Endometrial microvascular endothelial cells (primary cell): ENCODE data around the gene TSFM. TPM values are rescaled to one million over a fixed set of nuclear protein-coding genes. Genes with fewer than 3 reads are reported as not detected.

ENCODE experiments used
- in situ Hi-C: cut with HindIII; loops from 2 replicates; pipeline ENCODE4 v1.10.0; 2017; ENCODE audit warnings: low sequenced_read_pairs, low pct_unique_long_range_greater_than_20kb; ENCODE audit errors: inconsistent ontology term
- total RNA-seq: library from RNA; depleted of rRNA; stranded (reverse); fragments of >200 nt; gene quantifications from one replicate; pipeline ENCODE4 v1.2.3, GENCODE V29; 2015; ENCODE audit errors: inconsistent ontology term

TSFM gene
- total RNA-seq, 1 donor from 2014 or later = 45.9 TPM

GRCh38 chr12:57823131-57823907, 40.7 kb downstream of the TSFM start:
- in situ Hi-C loops = no loop called here

GRCh38 chr12:57823908-57824640, 41.5 kb downstream of the TSFM start:
- in situ Hi-C loops = no loop called here

GRCh38 chr12:57825451-57825850, 42.9 kb downstream of the TSFM start:
- in situ Hi-C loops = no loop called here

- in situ Hi-C loops = no loop called here
Observed at GRCh38 chr12:57826400-57826799, 43.8 kb downstream of the TSFM start.

GRCh38 chr12:57826966-57827365, 44.4 kb downstream of the TSFM start:
- in situ Hi-C loops = no loop called here

GRCh38 chr12:57829025-57829777, 46.6 kb downstream of the TSFM start:
- in situ Hi-C loops = no loop called here

- in situ Hi-C loops = no loop called here
Observed at GRCh38 chr12:57830393-57830792, 47.8 kb downstream of the TSFM start.

GRCh38 chr12:57832966-57833365, 50.4 kb downstream of the TSFM start:
- in situ Hi-C loops = no loop called here

GRCh38 chr12:57833672-57834071, 51.1 kb downstream of the TSFM start:
- in situ Hi-C loops = no loop called here

- in situ Hi-C loops = no loop called here
Observed at GRCh38 chr12:57834086-57834876, 51.7 kb downstream of the TSFM start.

GRCh38 chr12:57835366-57836288, 53.0 kb downstream of the TSFM start:
- in situ Hi-C loops = no loop called here

- in situ Hi-C loops = no loop called here
Observed at GRCh38 chr12:57836442-57837375, 54.1 kb downstream of the TSFM start.

- in situ Hi-C loops = no loop called here
Observed at GRCh38 chr12:57837864-57838562, 55.4 kb downstream of the TSFM start.

- in situ Hi-C loops = no loop called here
Observed at GRCh38 chr12:57838594-57839302, 56.2 kb downstream of the TSFM start.

GRCh38 chr12:57839996-57840395, 57.4 kb downstream of the TSFM start:
- in situ Hi-C loops = no loop called here

- in situ Hi-C loops = no loop called here
Observed at GRCh38 chr12:57840726-57841125, 58.1 kb downstream of the TSFM start.
